K562 (cell line): ENCODE results near the gene CPSF6. TPM values are rescaled to one million over a fixed set of nuclear protein-coding genes. Genes with fewer than 3 reads are reported as not detected.

Source experiments
- ARID1B ChIP-seq: fragments of 450-650 bp; IDR thresholded peaks from 2 replicates; pipeline ENCODE4 v1.6.1; 2016; ENCODE audit warnings: antibody characterized with exemption, mild to moderate bottlenecking, inconsistent platforms
- HDAC1 ChIP-seq, 2 experiments: fragments of 450-650 bp; IDR thresholded peaks; 2 replicates each; pipeline ENCODE4 v1.6.1; 2016 to 2017; ENCODE audit warnings: inconsistent platforms in 1 of 2, mild to moderate bottlenecking in 1 of 2, moderate library complexity in 1 of 2
- HEY1 ChIP-seq: fragments of 250-450 bp; sonication (Bioruptor Pico); IDR thresholded peaks from 2 replicates; pipeline ENCODE4 v1.5.0; 2020; ENCODE audit warnings: mild to moderate bottlenecking, moderate library complexity, borderline replicate concordance
- MNT ChIP-seq, 2 experiments: fragments of 450-650 bp; conservative IDR thresholded peaks; 2 replicates each; pipeline ENCODE4 v1.6.1; 2017; ENCODE audit warnings: mild to moderate bottlenecking in 2 of 2, moderate library complexity in 2 of 2
- NCOR1 ChIP-seq: fragments of 450-650 bp; IDR thresholded peaks from 2 replicates; pipeline ENCODE4 v1.6.1; 2016; ENCODE audit warnings: mild to moderate bottlenecking, moderate library complexity
- POLR2G ChIP-seq: fragments of 200-400 bp; formaldehyde crosslinking; IDR thresholded peaks from 2 replicates; pipeline ENCODE4 v1.6.1; 2017; ENCODE audit warnings: low read depth, mild to moderate bottlenecking, antibody characterized with exemption, low read length, moderate library complexity
- RAD21 ChIP-seq, 2 experiments: fragments of 250-450 bp in 1 of 2; fragments of 450-650 bp in 1 of 2; sonication (Bioruptor Pico) in 1 of 2; formaldehyde crosslinking in 1 of 2; IDR thresholded peaks in 1 of 2; conservative IDR thresholded peaks in 1 of 2; 2 replicates each; pipeline versions ENCODE4 v1.4.0 to v1.8.0; 2020 to 2022; ENCODE audit warnings: mild to moderate bottlenecking in 2 of 2, moderate library complexity in 1 of 2
- SP1 ChIP-seq: sonication (generic); formaldehyde crosslinking; IDR thresholded peaks from 2 replicates; pipeline ENCODE4 v1.8.1; 2022; ENCODE audit warnings: mild to moderate bottlenecking, missing genetic modification reagents
- STAT5A ChIP-seq: IDR thresholded peaks from 2 replicates; pipeline ENCODE4 v1.6.1; 2012; ENCODE audit warnings: low read length, inconsistent platforms, borderline replicate concordance
- ZBTB17 ChIP-seq: fragments of 450-650 bp; formaldehyde crosslinking; IDR thresholded peaks from 2 replicates; pipeline ENCODE4 v1.4.0; 2020; ENCODE audit warnings: mild to moderate bottlenecking
- ZNF592 ChIP-seq: fragments of 450-650 bp; IDR thresholded peaks from 2 replicates; pipeline ENCODE4 v1.6.1; 2017; ENCODE audit warnings: antibody characterized with exemption, mild to moderate bottlenecking
- ZNF79 ChIP-seq: fragments of 250-450 bp; sonication (Bioruptor Pico); IDR thresholded peaks from 2 replicates; pipeline ENCODE4 v1.4.0; 2020; ENCODE audit warnings: low read depth, mild to moderate bottlenecking, moderate library complexity
- polyA plus RNA-seq, 8 experiments: library from polyadenylated mRNA; depleted of rRNA in 4 of 8; stranded (reverse) in 5 of 8; unstranded in 3 of 8; fragments of >200 nt; fragmentation: Nextera tagmentation in 2 of 8; fragmentation: Illumina TruSeq in 1 of 8; extraction: Ambion mirVana in 2 of 8; extraction: Trizol in 1 of 8; gene quantifications; 2 replicates each; pipeline versions ENCODE4 v1.2.1 to v1.2.3, GENCODE V29; 2011 to 2014; ENCODE audit warnings: inconsistent platforms in 1 of 8, missing spikeins in 1 of 8
- total RNA-seq, 7 experiments: library from RNA; depleted of rRNA in 6 of 7; stranded (reverse); fragments of >200 nt in 6 of 7; fragmentation: Illumina TruSeq in 2 of 7; extraction: Trizol in 2 of 7; gene quantifications; 2 replicates each; pipeline versions ENCODE4 v1.2.1 to v1.2.3, GENCODE V29; 2011 to 2021; ENCODE audit warnings: low replicate concordance in 1 of 7
- TF ChIP-seq, protein P1 (sequence below): fragments of 450-650 bp; formaldehyde crosslinking; IDR thresholded peaks from 2 replicates; pipeline ENCODE4 v1.4.0; 2022; ENCODE audit warnings: mild to moderate bottlenecking, moderate library complexity

The CPSF6 gene
- total and polyA plus RNA-seq, 9 of the 15 experiments (the other 6 are each of a cell fraction or from before 2014, with no cell fraction given): 34.3 to 129 (median 77.8) TPM

- TF ChIP-seq, protein P1, sequence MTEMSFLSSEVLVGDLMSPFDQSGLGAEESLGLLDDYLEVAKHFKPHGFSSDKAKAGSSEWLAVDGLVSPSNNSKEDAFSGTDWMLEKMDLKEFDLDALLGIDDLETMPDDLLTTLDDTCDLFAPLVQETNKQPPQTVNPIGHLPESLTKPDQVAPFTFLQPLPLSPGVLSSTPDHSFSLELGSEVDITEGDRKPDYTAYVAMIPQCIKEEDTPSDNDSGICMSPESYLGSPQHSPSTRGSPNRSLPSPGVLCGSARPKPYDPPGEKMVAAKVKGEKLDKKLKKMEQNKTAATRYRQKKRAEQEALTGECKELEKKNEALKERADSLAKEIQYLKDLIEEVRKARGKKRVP (CRISPR knock-in tag): no peak
- peak; percentile 38; the same call in 1 of the 2 replicates for TF ChIP-seq ARID1B
- no peak for TF ChIP-seq RAD21 (CRISPR knock-in tag; conservative IDR thresholded peaks at IDR 0.05 in 1 of 2, IDR thresholded peaks at IDR 0.05 in 1 of 2)
- TF ChIP-seq HDAC1 (IDR thresholded peaks at IDR 0.05): no peak
- 0 out of 4 replicates have a peak, but pooled peaks of 1 of the 2 experiments have one; percentile 30 for TF ChIP-seq MNT (conservative IDR thresholded peaks at IDR 0.05)
- no peak for TF ChIP-seq ZBTB17 (CRISPR knock-in tag)
- 0 out of 2 replicates have a peak, but pooled peaks have one; percentile 13 for TF ChIP-seq ZNF592
- TF ChIP-seq ZNF79 (CRISPR knock-in tag): no peak
- no peak for TF ChIP-seq STAT5A
- TF ChIP-seq POLR2G: no peak
- TF ChIP-seq HEY1: no peak
- TF ChIP-seq SP1 (CRISPR knock-in tag): no peak
- 0 out of 2 replicates have a peak, but pooled peaks have one; percentile 6 for TF ChIP-seq NCOR1
These were observed 4.0 kb downstream of the CPSF6 start (continued) for GRCh38 chr12:69243099-69244084.
